RWPE1 (cell line): ENCODE measurements around the gene UBE2E1.
A peak's percentile ranks its signal among the peaks of the same experiment; 100 is the strongest.

ENCODE experiments used
- CTCF ChIA-PET: fragments of 350-600 bp; sonication (Branson Sonifier 250); formaldehyde crosslinking; extraction: SDS; loops from one replicate; lab custom pipeline; 2021; lab: Yijun Ruan, JAX
- POLR2A ChIA-PET: fragments of 400-600 bp; formaldehyde crosslinking; extraction: SDS; loops from one replicate; lab custom pipeline; 2020; ENCODE audit warnings: antibody characterized with exemption; ENCODE audit not compliant: low non-redundant PET; lab: Yijun Ruan, JAX
- DNase-seq: peaks from one replicate; pipeline ENCODE4 v3.0.0; 2012; ENCODE audit warnings: low spot score
- H3K27ac ChIP-seq: fragments of 450-650 bp; 2 replicates; pipeline ENCODE4 v1.5.1; 2017
- CTCF ChIP-seq: fragments of 450-650 bp; conservative IDR thresholded peaks from 2 replicates; pipeline ENCODE4 v1.5.1; 2017; ENCODE audit warnings: low read depth, mild to moderate bottlenecking

The UBE2E1 gene

GRCh38 chr3:23805633-23806533, at the start of gene UBE2E1:
Gene UBE2E1 (plus strand): TSS chr3:23805955. CDS start chr3:23807270, 1,315 bp downstream.
- ChIA-PET POLR2A (no interaction called here), CTCF (interaction anchor here (0.6 kb wide), 1 partner anchor 806 kb away, joined by 3 read pairs; no protein-coding TSS in a partner anchor)
- peak within 1 kb of the TSS; percentile 82 for H3K27ac ChIP-seq
- no peak for DNase-seq
- no peak for TF ChIP-seq CTCF

- H3K27ac ChIP-seq, result no peak overlapping the region
- no peak for DNase-seq
- CTCF ChIA-PET, result no interaction called here
- POLR2A ChIA-PET, result no interaction called here
- no peak for TF ChIP-seq CTCF
Observed at GRCh38 chr3:23756206-23756840, 49.4 kb upstream of the UBE2E1 start.

- ChIA-PET CTCF (no interaction called here), POLR2A (no interaction called here)
- no peak for TF ChIP-seq CTCF
- no peak overlapping the region for H3K27ac ChIP-seq
- no peak for DNase-seq
Observed at GRCh38 chr3:23758253-23758838, 47.4 kb upstream of the UBE2E1 start.

- POLR2A ChIA-PET, result no interaction called here
- CTCF ChIA-PET, result interaction anchor here (0.9 kb wide), 1 partner anchor 112 kb away, joined by 3 read pairs; no protein-coding TSS in a partner anchor
- H3K27ac ChIP-seq, result no peak overlapping the region
- no peak for DNase-seq
- no peak for TF ChIP-seq CTCF
Observed at GRCh38 chr3:23760325-23760724, 45.4 kb upstream of the UBE2E1 start.

- H3K27ac ChIP-seq, result no peak overlapping the region
- TF ChIP-seq CTCF, result no peak
- CTCF ChIA-PET, result no interaction called here
- POLR2A ChIA-PET, result no interaction called here
- DNase-seq, result no peak
Observed at GRCh38 chr3:23760871-23761373, 44.8 kb upstream of the UBE2E1 start.

GRCh38 chr3:23761440-23761896, 44.3 kb upstream of the UBE2E1 start:
- ChIA-PET POLR2A (no interaction called here), CTCF (interaction anchor here (0.6 kb wide), 1 partner anchor 11 kb away, joined by 3 read pairs; no protein-coding TSS in a partner anchor)
- peak; percentile 41 for DNase-seq
- no peak for TF ChIP-seq CTCF
- H3K27ac ChIP-seq, result no peak overlapping the region
